Stimulated activated CD8-positive, alpha-beta memory T cell treated with anti-CD3 and anti-CD28 coated beads, Interleukin-12 subunit alpha, Interleukin-12 subunit beta, amount 100 ng/mL, for 1 hour (primary cell): ENCODE data around the gene PRKD2.
A peak's percentile ranks its signal among the peaks of the same experiment; 100 is the strongest.

Experiments
- DNase-seq: peaks from one replicate; pipeline ENCODE4 v3.0.0-alpha.2; 2020; ENCODE audit warnings: low read depth

Gene PRKD2

GRCh38 chr19:46741447-46741846 lies 24.5 kb upstream of the PRKD2 start:
- no peak for DNase-seq

GRCh38 chr19:46739290-46739771 lies 22.4 kb upstream of the PRKD2 start:
- no peak for DNase-seq

GRCh38 chr19:46737761-46738171 lies 20.9 kb upstream of the PRKD2 start:
- no peak for DNase-seq

- no peak for DNase-seq
These were observed 20.4 kb upstream of the PRKD2 start for GRCh38 chr19:46737298-46737654.

- no peak for DNase-seq
These were observed 19.8 kb upstream of the PRKD2 start for GRCh38 chr19:46736531-46737297.

GRCh38 chr19:46733690-46734292 lies 16.9 kb upstream of the PRKD2 start:
- no peak for DNase-seq

- DNase-seq: no peak
These were observed 16.2 kb upstream of the PRKD2 start for GRCh38 chr19:46732966-46733689.

GRCh38 chr19:46732172-46732938 lies 15.4 kb upstream of the PRKD2 start:
- no peak for DNase-seq

GRCh38 chr19:46731584-46731983 lies 14.7 kb upstream of the PRKD2 start:
- DNase-seq: no peak

- DNase-seq: no peak
These were observed 14.1 kb upstream of the PRKD2 start for GRCh38 chr19:46731007-46731501.

GRCh38 chr19:46730595-46730994 lies 13.7 kb upstream of the PRKD2 start:
- DNase-seq: no peak

GRCh38 chr19:46730187-46730586 lies 13.3 kb upstream of the PRKD2 start:
- DNase-seq: no peak

GRCh38 chr19:46729696-46730095 lies 12.8 kb upstream of the PRKD2 start:
- no peak for DNase-seq

GRCh38 chr19:46728693-46729339 lies 11.9 kb upstream of the PRKD2 start:
- DNase-seq: peak; percentile 69

GRCh38 chr19:46728208-46728607 lies 11.3 kb upstream of the PRKD2 start:
- no peak for DNase-seq

- no peak for DNase-seq
These were observed 10.8 kb upstream of the PRKD2 start for GRCh38 chr19:46727757-46728156.

GRCh38 chr19:46726971-46727501 lies 10.1 kb upstream of the PRKD2 start:
- DNase-seq: no peak

GRCh38 chr19:46726551-46726950 lies 9.6 kb upstream of the PRKD2 start:
- DNase-seq: no peak

- no peak for DNase-seq
These were observed 9.0 kb upstream of the PRKD2 start for GRCh38 chr19:46725859-46726393.

GRCh38 chr19:46725036-46725820 lies 8.3 kb upstream of the PRKD2 start:
- no peak for DNase-seq
